ENCODE results near the gene SCGB2A2.

- no peak for TF ChIP-seq SUZ12 (IDR thresholded peaks at IDR 0.05; ENCODE audit: extremely low read depth, insufficient read depth, insufficient read length)
- no peak for TF ChIP-seq YY1 (IDR thresholded peaks at IDR 0.05; ENCODE audit: insufficient read depth, insufficient read length)
- no peak for TF ChIP-seq ZNF274 (IDR thresholded peaks at IDR 0.05; ENCODE audit: low read depth, low read length)
Measured at GRCh38 chr11:62298975-62299374, 29.0 kb downstream of the SCGB2A2 start, which contains the start of gene SCGB1D4.
